GM23338 (cell line): ENCODE data around the gene HCFC1.

Experiments used
- CREB1 ChIP-seq: fragments of 250-450 bp; sonication (Bioruptor Pico); IDR thresholded peaks from 2 replicates; pipeline ENCODE4 v1.5.0; 2020; ENCODE audit warnings: low read depth, mild to moderate bottlenecking, moderate library complexity
- EZH2 ChIP-seq: fragments of 200-600 bp; sonication (generic); IDR thresholded peaks from one replicate; pipeline ENCODE4 v1.8.0; 2017; ENCODE audit warnings: antibody characterized with exemption, mild to moderate bottlenecking, low read depth; ENCODE audit not compliant: unreplicated experiment
- EZH2phosphoT487 ChIP-seq: fragments of 200-600 bp; sonication (generic); IDR thresholded peaks from one replicate; pipeline ENCODE4 v1.8.1; 2018; ENCODE audit warnings: antibody characterized with exemption; ENCODE audit not compliant: unreplicated experiment
- POLR2AphosphoS5 ChIP-seq: IDR thresholded peaks from 2 replicates; pipeline ENCODE4 v1.6.1; 2016; ENCODE audit warnings: antibody characterized with exemption, low read depth
- TF ChIP-seq, protein P1 (sequence below), 2 experiments: fragments of 200-600 bp in 1 of 2; sonication (generic) in 1 of 2; conservative IDR thresholded peaks; 2 replicates each; pipeline versions ENCODE4 v1.5.1 to v1.6.1; 2016 to 2017; ENCODE audit warnings: antibody characterized with exemption in 2 of 2, low read depth in 2 of 2, mild to moderate bottlenecking in 2 of 2, moderate library complexity in 1 of 2
- TF ChIP-seq, protein P2 (sequence below): IDR thresholded peaks from one replicate; pipeline ENCODE4 v1.6.1; 2018; ENCODE audit warnings: antibody characterized with exemption; ENCODE audit not compliant: unreplicated experiment
- TF ChIP-seq, protein P3 (sequence below): fragments of 250-450 bp; sonication (Bioruptor Pico); IDR thresholded peaks from 2 replicates; pipeline ENCODE4 v1.5.0; 2020; ENCODE audit warnings: mild to moderate bottlenecking, moderate library complexity

DNA sequence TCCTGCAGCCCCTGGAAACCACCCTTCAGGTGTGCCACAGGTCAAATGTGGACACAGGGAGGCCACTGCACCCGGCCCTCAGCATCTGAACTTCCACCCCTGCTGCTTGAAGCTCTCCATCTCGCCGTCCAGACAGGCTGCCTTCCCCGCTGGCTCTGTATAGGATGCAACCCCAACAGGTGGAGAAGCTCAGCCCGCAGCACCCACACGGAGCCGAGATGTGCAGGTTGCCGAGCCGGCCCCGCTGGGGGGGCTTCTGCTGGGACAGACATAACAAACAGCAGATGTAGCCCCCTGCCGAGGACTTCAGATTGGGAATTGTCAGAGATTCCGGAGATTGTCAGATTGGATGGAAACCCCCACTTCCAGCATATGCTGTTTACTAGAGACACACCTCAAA lies 21.5 kb upstream of the HCFC1 start:
- TF ChIP-seq, protein P1, sequence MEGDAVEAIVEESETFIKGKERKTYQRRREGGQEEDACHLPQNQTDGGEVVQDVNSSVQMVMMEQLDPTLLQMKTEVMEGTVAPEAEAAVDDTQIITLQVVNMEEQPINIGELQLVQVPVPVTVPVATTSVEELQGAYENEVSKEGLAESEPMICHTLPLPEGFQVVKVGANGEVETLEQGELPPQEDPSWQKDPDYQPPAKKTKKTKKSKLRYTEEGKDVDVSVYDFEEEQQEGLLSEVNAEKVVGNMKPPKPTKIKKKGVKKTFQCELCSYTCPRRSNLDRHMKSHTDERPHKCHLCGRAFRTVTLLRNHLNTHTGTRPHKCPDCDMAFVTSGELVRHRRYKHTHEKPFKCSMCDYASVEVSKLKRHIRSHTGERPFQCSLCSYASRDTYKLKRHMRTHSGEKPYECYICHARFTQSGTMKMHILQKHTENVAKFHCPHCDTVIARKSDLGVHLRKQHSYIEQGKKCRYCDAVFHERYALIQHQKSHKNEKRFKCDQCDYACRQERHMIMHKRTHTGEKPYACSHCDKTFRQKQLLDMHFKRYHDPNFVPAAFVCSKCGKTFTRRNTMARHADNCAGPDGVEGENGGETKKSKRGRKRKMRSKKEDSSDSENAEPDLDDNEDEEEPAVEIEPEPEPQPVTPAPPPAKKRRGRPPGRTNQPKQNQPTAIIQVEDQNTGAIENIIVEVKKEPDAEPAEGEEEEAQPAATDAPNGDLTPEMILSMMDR (conservative IDR thresholded peaks at IDR 0.05; ENCODE audit: low read depth in 2 of 2), result no peak
- TF ChIP-seq, protein P2, sequence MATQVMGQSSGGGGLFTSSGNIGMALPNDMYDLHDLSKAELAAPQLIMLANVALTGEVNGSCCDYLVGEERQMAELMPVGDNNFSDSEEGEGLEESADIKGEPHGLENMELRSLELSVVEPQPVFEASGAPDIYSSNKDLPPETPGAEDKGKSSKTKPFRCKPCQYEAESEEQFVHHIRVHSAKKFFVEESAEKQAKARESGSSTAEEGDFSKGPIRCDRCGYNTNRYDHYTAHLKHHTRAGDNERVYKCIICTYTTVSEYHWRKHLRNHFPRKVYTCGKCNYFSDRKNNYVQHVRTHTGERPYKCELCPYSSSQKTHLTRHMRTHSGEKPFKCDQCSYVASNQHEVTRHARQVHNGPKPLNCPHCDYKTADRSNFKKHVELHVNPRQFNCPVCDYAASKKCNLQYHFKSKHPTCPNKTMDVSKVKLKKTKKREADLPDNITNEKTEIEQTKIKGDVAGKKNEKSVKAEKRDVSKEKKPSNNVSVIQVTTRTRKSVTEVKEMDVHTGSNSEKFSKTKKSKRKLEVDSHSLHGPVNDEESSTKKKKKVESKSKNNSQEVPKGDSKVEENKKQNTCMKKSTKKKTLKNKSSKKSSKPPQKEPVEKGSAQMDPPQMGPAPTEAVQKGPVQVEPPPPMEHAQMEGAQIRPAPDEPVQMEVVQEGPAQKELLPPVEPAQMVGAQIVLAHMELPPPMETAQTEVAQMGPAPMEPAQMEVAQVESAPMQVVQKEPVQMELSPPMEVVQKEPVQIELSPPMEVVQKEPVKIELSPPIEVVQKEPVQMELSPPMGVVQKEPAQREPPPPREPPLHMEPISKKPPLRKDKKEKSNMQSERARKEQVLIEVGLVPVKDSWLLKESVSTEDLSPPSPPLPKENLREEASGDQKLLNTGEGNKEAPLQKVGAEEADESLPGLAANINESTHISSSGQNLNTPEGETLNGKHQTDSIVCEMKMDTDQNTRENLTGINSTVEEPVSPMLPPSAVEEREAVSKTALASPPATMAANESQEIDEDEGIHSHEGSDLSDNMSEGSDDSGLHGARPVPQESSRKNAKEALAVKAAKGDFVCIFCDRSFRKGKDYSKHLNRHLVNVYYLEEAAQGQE, result no peak
- TF ChIP-seq POLR2AphosphoS5 (no peak), EZH2 (no peak), EZH2phosphoT487 (no peak), CREB1 (CRISPR knock-in tag) (no peak)
- TF ChIP-seq, protein P3, sequence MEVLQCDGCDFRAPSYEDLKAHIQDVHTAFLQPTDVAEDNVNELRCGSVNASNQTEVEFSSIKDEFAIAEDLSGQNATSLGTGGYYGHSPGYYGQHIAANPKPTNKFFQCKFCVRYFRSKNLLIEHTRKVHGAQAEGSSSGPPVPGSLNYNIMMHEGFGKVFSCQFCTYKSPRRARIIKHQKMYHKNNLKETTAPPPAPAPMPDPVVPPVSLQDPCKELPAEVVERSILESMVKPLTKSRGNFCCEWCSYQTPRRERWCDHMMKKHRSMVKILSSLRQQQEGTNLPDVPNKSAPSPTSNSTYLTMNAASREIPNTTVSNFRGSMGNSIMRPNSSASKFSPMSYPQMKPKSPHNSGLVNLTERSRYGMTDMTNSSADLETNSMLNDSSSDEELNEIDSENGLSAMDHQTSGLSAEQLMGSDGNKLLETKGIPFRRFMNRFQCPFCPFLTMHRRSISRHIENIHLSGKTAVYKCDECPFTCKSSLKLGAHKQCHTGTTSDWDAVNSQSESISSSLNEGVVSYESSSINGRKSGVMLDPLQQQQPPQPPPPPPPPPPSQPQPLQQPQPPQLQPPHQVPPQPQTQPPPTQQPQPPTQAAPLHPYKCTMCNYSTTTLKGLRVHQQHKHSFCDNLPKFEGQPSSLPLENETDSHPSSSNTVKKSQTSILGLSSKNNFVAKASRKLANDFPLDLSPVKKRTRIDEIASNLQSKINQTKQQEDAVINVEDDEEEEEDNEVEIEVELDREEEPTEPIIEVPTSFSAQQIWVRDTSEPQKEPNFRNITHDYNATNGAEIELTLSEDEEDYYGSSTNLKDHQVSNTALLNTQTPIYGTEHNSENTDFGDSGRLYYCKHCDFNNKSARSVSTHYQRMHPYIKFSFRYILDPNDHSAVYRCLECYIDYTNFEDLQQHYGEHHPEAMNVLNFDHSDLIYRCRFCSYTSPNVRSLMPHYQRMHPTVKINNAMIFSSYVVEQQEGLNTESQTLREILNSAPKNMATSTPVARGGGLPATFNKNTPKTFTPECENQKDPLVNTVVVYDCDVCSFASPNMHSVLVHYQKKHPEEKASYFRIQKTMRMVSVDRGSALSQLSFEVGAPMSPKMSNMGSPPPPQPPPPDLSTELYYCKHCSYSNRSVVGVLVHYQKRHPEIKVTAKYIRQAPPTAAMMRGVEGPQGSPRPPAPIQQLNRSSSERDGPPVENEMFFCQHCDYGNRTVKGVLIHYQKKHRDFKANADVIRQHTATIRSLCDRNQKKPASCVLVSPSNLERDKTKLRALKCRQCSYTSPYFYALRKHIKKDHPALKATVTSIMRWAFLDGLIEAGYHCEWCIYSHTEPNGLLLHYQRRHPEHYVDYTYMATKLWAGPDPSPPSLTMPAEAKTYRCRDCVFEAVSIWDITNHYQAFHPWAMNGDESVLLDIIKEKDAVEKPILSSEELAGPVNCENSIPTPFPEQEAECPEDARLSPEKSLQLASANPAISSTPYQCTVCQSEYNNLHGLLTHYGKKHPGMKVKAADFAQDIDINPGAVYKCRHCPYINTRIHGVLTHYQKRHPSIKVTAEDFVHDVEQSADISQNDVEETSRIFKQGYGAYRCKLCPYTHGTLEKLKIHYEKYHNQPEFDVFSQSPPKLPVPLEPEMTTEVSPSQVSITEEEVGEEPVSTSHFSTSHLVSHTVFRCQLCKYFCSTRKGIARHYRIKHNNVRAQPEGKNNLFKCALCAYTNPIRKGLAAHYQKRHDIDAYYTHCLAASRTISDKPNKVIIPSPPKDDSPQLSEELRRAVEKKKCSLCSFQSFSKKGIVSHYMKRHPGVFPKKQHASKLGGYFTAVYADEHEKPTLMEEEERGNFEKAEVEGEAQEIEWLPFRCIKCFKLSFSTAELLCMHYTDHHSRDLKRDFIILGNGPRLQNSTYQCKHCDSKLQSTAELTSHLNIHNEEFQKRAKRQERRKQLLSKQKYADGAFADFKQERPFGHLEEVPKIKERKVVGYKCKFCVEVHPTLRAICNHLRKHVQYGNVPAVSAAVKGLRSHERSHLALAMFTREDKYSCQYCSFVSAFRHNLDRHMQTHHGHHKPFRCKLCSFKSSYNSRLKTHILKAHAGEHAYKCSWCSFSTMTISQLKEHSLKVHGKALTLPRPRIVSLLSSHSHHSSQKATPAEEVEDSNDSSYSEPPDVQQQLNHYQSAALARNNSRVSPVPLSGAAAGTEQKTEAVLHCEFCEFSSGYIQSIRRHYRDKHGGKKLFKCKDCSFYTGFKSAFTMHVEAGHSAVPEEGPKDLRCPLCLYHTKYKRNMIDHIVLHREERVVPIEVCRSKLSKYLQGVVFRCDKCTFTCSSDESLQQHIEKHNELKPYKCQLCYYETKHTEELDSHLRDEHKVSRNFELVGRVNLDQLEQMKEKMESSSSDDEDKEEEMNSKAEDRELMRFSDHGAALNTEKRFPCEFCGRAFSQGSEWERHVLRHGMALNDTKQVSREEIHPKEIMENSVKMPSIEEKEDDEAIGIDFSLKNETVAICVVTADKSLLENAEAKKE (CRISPR knock-in tag), result no peak
